Activated T-cell treated with anti-CD3 and anti-CD28 coated beads, Interleukin-2, amount 50 U/mL, for 4 hours (primary cell): ENCODE results near the gene NACC2. TPM values are rescaled to one million over a fixed set of nuclear protein-coding genes. Genes with fewer than 3 reads are reported as not detected.
"Not testable (repeated sequence)": the region's sequence is repeated elsewhere in the genome, so short reads cannot be mapped to it uniquely, and the experiment has no call there.

ENCODE experiments used
- ATAC-seq, 2 donors: fragments of 200-7000 bp; cut with Tn5 transposase; one replicate each; pipeline ENCODE4 v1.10.0; 2021
- DNase-seq: peaks from one replicate; pipeline ENCODE4 v3.0.0-alpha.2; 2020
- H3K27me3 Mint-ChIP-seq: one replicate; pipeline ENCODE4 v1.8.0; 2021; ENCODE audit warnings: low read depth, mixed read lengths
- H3K36me3 Mint-ChIP-seq: one replicate; pipeline ENCODE4 v1.8.0; 2022; ENCODE audit warnings: mixed read lengths; ENCODE audit not compliant: insufficient read depth
- H3K4me1 Mint-ChIP-seq: one replicate; pipeline ENCODE4 v1.8.0; 2021; ENCODE audit warnings: low read depth, mixed read lengths
- H3K4me3 Mint-ChIP-seq: one replicate; pipeline ENCODE4 v1.8.0; 2021; ENCODE audit warnings: mild to moderate bottlenecking, moderate library complexity, mixed read lengths
- H3K9me3 Mint-ChIP-seq: one replicate; pipeline ENCODE4 v1.8.0; 2021; ENCODE audit warnings: mixed read lengths
- total RNA-seq, 3 donors: library from RNA; stranded (reverse); gene quantifications; one replicate each; pipeline ENCODE4 v1.2.1, GENCODE V29; 2021

The NACC2 gene
- total RNA-seq, 3 donors from 2014 or later, result 5.9 to 6.2 (median 6.0) TPM

- Mint-ChIP-seq H3K9me3 (no peaks in the 10 kb centered on the region), H3K4me3 (peak overlapping the region; percentile 75), H3K27me3 (no peaks in the 10 kb centered on the region), H3K4me1 (peaks cover 72% of the 10 kb centered on the region), H3K36me3 (no peaks in the 10 kb centered on the region)
- peak; percentile 30 for DNase-seq
- peak; percentile 27 to 28 for ATAC-seq
Measured at GRCh38 chr9:136110082-136111061, 15.3 kb upstream of the NACC2 start.

GRCh38 chr9:136109351-136110081, 14.4 kb upstream of the NACC2 start:
- H3K36me3 Mint-ChIP-seq, result no peaks in the 10 kb centered on the region
- H3K9me3 Mint-ChIP-seq, result no peaks in the 10 kb centered on the region
- peaks cover 65% of the 10 kb centered on the region for H3K4me1 Mint-ChIP-seq
- ATAC-seq (peak; percentile 90 to 93), DNase-seq (peak; percentile 88)
- H3K27me3 Mint-ChIP-seq, result no peaks in the 10 kb centered on the region
- peak overlapping the region; percentile 75 for H3K4me3 Mint-ChIP-seq

- Mint-ChIP-seq H3K27me3 (no peaks in the 10 kb centered on the region), H3K4me3 (peak overlapping the region; percentile 54), H3K9me3 (no peaks in the 10 kb centered on the region), H3K36me3 (no peaks in the 10 kb centered on the region), H3K4me1 (peaks cover 59% of the 10 kb centered on the region)
- ATAC-seq (no peak), DNase-seq (no peak)
Measured at GRCh38 chr9:136108648-136109266, 13.7 kb upstream of the NACC2 start.

GRCh38 chr9:136107953-136108647, 13.0 kb upstream of the NACC2 start:
- H3K27me3 Mint-ChIP-seq, result no peaks in the 10 kb centered on the region
- H3K4me1 Mint-ChIP-seq, result peaks cover 53% of the 10 kb centered on the region
- no peak for DNase-seq
- H3K9me3 Mint-ChIP-seq, result no peaks in the 10 kb centered on the region
- no peak for ATAC-seq
- H3K4me3 Mint-ChIP-seq, result peak overlapping the region; percentile 54
- no peaks in the 10 kb centered on the region for H3K36me3 Mint-ChIP-seq

- ATAC-seq (no peak), DNase-seq (no peak)
- Mint-ChIP-seq H3K27me3 (no peaks in the 10 kb centered on the region), H3K9me3 (no peaks in the 10 kb centered on the region), H3K36me3 (no peaks in the 10 kb centered on the region), H3K4me3 (peak overlapping the region; percentile 52), H3K4me1 (peaks cover 45% of the 10 kb centered on the region)
Measured at GRCh38 chr9:136107155-136107952, 12.3 kb upstream of the NACC2 start.

GRCh38 chr9:136105398-136106135, 10.5 kb upstream of the NACC2 start:
- no peak overlapping the region for H3K4me3 Mint-ChIP-seq
- DNase-seq (no peak), ATAC-seq (no peak)
- H3K9me3 Mint-ChIP-seq, result no peaks in the 10 kb centered on the region
- H3K36me3 Mint-ChIP-seq, result no peaks in the 10 kb centered on the region
- peaks cover 30% of the 10 kb centered on the region for H3K4me1 Mint-ChIP-seq
- H3K27me3 Mint-ChIP-seq, result no peaks in the 10 kb centered on the region

GRCh38 chr9:136104916-136105315, 9.8 kb upstream of the NACC2 start:
- H3K27me3 Mint-ChIP-seq, result no peaks in the 10 kb centered on the region
- no peak overlapping the region for H3K4me3 Mint-ChIP-seq
- ATAC-seq (no peak), DNase-seq (no peak)
- H3K9me3 Mint-ChIP-seq, result no peaks in the 10 kb centered on the region
- peaks cover 23% of the 10 kb centered on the region for H3K4me1 Mint-ChIP-seq
- no peaks in the 10 kb centered on the region for H3K36me3 Mint-ChIP-seq

GRCh38 chr9:136104488-136104800, 9.4 kb upstream of the NACC2 start:
- Mint-ChIP-seq H3K4me1 (peaks cover 23% of the 10 kb centered on the region), H3K4me3 (no peak overlapping the region), H3K9me3 (no peaks in the 10 kb centered on the region), H3K27me3 (no peaks in the 10 kb centered on the region), H3K36me3 (no peaks in the 10 kb centered on the region)
- ATAC-seq (no peak), DNase-seq (no peak)

- ATAC-seq (no peak), DNase-seq (no peak)
- no peaks in the 10 kb centered on the region for H3K27me3 Mint-ChIP-seq
- peaks cover 27% of the 10 kb centered on the region for H3K4me1 Mint-ChIP-seq
- H3K36me3 Mint-ChIP-seq, result no peaks in the 10 kb centered on the region
- H3K9me3 Mint-ChIP-seq, result no peaks in the 10 kb centered on the region
- no peak overlapping the region for H3K4me3 Mint-ChIP-seq
Measured at GRCh38 chr9:136103651-136104487, 8.8 kb upstream of the NACC2 start.

- DNase-seq, H3K36me3 Mint-ChIP-seq: not testable (repeated sequence)
Measured at GRCh38 chr9:136101615-136102074, 6.6 kb upstream of the NACC2 start.

GRCh38 chr9:136100700-136101614, 5.9 kb upstream of the NACC2 start:
- no peaks in the 10 kb centered on the region for H3K36me3 Mint-ChIP-seq
- DNase-seq (no peak), ATAC-seq (no peak)
- peaks cover 11% of the 10 kb centered on the region for H3K4me1 Mint-ChIP-seq
- no peak overlapping the region for H3K4me3 Mint-ChIP-seq
- peaks cover 1% of the 10 kb centered on the region for H3K27me3 Mint-ChIP-seq
- H3K9me3 Mint-ChIP-seq, result no peaks in the 10 kb centered on the region

More at GRCh38 chr9:136101615-136102074, 6.6 kb upstream of the NACC2 start:
- not testable (repeated sequence) for H3K9me3 Mint-ChIP-seq, ATAC-seq, H3K27me3 Mint-ChIP-seq, H3K4me3 Mint-ChIP-seq
- peaks cover 14% of the 10 kb centered on the region for H3K4me1 Mint-ChIP-seq
